GM21390 (cell line): ENCODE measurements around the gene UNC13B.

ENCODE experiments used
- ATAC-seq: cut with Tn5 transposase; IDR thresholded peaks from one replicate; pipeline ENCODE4 v1.9.1; 2021; ENCODE audit not compliant: unreplicated experiment

Gene UNC13B

GRCh38 chr9:35415402-35416097, 253.7 kb downstream of the UNC13B start:
- no peak for ATAC-seq

GRCh38 chr9:35416098-35416427, 254.3 kb downstream of the UNC13B start:
- ATAC-seq: no peak

- no peak for ATAC-seq
Observed at GRCh38 chr9:35422346-35422745, 260.5 kb downstream of the UNC13B start.

- no peak for ATAC-seq
Observed at GRCh38 chr9:35422753-35423152, 260.9 kb downstream of the UNC13B start.

- ATAC-seq: no peak
Observed at GRCh38 chr9:35423499-35423898, 261.7 kb downstream of the UNC13B start.

- ATAC-seq: no peak
Observed at GRCh38 chr9:35424356-35425352, 262.8 kb downstream of the UNC13B start.

GRCh38 chr9:35426627-35427026, 264.8 kb downstream of the UNC13B start:
- ATAC-seq: no peak

GRCh38 chr9:35431467-35431866, 269.7 kb downstream of the UNC13B start:
- no peak for ATAC-seq

GRCh38 chr9:35432076-35432475, 270.3 kb downstream of the UNC13B start:
- no peak for ATAC-seq

- no peak for ATAC-seq
Observed at GRCh38 chr9:35436933-35437332, 275.1 kb downstream of the UNC13B start.

- no peak for ATAC-seq
Observed at GRCh38 chr9:35446012-35446411, 284.2 kb downstream of the UNC13B start.

GRCh38 chr9:35448496-35448895, 286.7 kb downstream of the UNC13B start:
- no peak for ATAC-seq

GRCh38 chr9:35452481-35452880, 290.7 kb downstream of the UNC13B start:
- no peak for ATAC-seq

GRCh38 chr9:35453786-35454185, 292.0 kb downstream of the UNC13B start:
- ATAC-seq: no peak
